H7 (cell line): ENCODE data around the gene OPRPN. TPM values are rescaled to one million over a fixed set of nuclear protein-coding genes. Genes with fewer than 3 reads are reported as not detected.

ENCODE experiments used
- DNase-seq: peaks from one replicate; pipeline ENCODE4 v3.0.0; 2012
- H3K27me3 ChIP-seq: 2 replicates; pipeline ENCODE4 v1.6.0; 2011; ENCODE audit warnings: mild to moderate bottlenecking, low read length; ENCODE audit not compliant: control insufficient read depth, insufficient read depth
- H3K36me3 ChIP-seq: replicated peaks from 2 replicates; pipeline ENCODE4 v1.5.1; 2011; ENCODE audit warnings: low read length; ENCODE audit not compliant: control insufficient read depth, insufficient read depth
- H3K4me3 ChIP-seq: 2 replicates; pipeline ENCODE4 v1.5.1; 2011; ENCODE audit warnings: low read depth, mild to moderate bottlenecking, control low read depth, low read length, moderate library complexity; ENCODE audit not compliant: insufficient read depth
- total RNA-seq: library from RNA; depleted of rRNA; stranded (reverse); fragments of >200 nt; shearing (Covaris generic); gene quantifications from 2 replicates; pipeline ENCODE4 v1.2.3, GENCODE V29; 2014; rRNA removed

Gene OPRPN
- total RNA-seq, 1 experiment from 2014 or later: not detected

DNA sequence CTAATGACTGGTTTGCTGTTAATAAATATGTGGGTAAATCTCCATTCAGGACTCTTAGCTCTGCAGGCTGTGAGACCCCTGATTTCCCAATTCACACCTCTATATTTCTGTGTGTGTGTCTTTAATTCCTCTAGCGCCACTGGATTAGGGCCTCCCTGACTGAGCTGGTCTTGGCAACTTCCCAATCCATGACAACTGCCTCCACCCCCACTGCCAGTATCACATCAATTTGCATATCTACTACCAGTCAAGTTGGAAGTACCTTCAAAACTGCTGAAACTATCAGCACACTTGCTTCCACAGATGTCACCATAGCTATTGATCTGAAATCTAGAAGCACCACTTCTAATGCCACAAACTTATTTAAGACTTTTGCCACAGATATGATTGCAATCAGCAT lies 27.6 kb downstream of the OPRPN start:
- Histone ChIP-seq H3K4me3 (no peak overlapping the region), H3K36me3 (no peaks in the 10 kb centered on the region), H3K27me3 (no peaks in the 10 kb centered on the region)
- no peak for DNase-seq

DNA sequence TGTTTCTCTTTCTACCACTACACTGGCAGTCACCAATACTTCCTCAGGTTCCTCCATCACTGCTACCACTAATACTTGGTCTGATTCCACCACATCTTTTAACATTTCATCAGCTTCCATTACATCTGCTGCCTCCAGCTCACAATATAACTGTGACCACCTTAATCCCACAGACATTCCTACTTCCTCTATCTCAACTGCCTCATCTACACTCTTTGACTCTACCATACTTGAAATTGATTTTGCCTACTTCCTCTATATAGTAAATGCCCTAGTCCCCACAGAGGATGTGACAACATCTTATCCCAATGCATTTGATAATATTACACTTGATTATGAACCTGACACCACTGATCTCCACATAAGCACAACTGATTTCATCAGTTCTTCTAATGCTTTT lies 29.0 kb downstream of the OPRPN start:
- DNase-seq: no peak
- no peaks in the 10 kb centered on the region for H3K27me3 ChIP-seq
- no peaks in the 10 kb centered on the region for H3K36me3 ChIP-seq
- H3K4me3 ChIP-seq: no peak overlapping the region

DNA sequence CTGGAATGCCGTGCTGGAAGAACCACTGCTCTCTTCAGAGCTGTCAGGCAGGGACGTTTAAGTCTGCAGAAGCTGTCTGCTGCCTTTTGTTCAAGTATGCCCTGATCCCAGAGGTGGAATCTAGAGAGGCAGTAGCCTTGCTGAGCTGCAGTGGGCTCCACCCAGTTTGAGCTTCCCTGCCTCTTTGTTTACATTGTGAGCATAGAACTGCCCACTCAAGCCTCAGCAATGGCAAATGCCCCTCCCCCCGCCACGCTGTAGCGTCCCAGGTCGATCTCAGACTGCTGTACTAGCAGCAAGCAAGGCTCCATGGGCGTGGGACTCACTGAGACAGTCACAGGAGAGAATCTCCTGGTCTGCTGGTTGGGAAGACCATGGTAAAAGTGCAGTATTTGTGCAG lies 39.5 kb downstream of the OPRPN start:
- no peaks in the 10 kb centered on the region; the same call in 1 of the 2 replicates for H3K27me3 ChIP-seq
- no peak overlapping the region for H3K4me3 ChIP-seq
- peak; percentile 1 for DNase-seq
- H3K36me3 ChIP-seq: no peaks in the 10 kb centered on the region

DNA sequence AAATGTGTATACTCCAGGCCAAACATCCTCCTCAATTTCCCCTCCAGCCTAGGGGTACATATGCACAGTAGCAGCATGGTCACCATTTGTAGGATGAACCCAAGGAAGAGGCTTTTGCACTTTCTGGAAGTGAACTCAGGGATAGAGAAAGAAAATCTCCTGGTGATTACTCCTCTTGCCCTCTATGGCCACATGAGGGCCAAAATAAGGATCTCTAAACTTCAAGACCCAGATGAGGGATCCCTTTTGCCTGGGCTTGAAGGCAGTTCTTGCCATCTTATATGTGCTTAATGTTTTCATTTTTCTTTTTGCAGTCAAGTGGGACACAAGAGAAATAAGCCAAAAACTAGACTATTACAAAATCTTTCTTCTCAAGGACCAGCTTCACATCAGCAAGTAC lies 44.7 kb downstream of the OPRPN start:
- H3K4me3 ChIP-seq: no peak overlapping the region
- no peaks in the 10 kb centered on the region; the same call in 1 of the 2 replicates for H3K27me3 ChIP-seq
- DNase-seq: no peak
- no peaks in the 10 kb centered on the region for H3K36me3 ChIP-seq

DNA sequence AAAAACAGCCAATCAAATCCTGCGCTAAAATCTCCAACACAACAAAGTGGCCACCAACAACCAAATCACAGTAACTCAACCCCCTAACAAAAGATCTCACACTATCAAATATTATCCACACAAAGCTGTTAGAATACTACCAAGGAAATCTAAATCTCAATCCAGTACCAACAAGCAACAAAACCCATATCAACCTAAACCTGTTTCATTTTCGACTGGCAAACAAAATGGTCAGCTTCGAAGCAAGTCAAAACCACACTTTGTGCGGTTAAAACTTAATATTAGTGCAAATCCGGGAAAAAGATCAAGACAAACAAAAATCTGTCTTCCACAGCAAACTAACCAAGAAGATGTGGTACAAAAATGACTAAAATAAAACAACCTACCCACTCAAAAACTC lies 45.6 kb downstream of the OPRPN start:
- no peaks in the 10 kb centered on the region for H3K36me3 ChIP-seq
- no peaks in the 10 kb centered on the region; the same call in 1 of the 2 replicates for H3K27me3 ChIP-seq
- no peak overlapping the region for H3K4me3 ChIP-seq
- no peak for DNase-seq

DNA sequence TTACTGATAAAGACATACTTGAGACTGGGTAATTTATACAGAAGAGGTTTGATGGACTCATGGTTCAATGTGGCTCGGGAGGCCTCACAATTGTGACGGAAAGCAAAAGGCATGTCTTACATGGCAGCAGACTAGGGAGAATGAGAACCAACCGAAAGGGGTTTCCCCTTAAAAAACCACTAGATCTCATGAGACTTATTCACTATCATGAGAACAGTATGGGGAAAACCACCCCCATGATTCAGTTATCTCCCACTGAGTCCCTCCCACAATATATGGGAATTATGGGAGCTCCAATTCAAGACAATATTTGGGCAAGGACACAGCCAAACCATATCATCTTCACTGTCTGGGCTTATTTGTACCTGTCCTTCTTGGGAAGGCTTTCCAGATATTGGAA lies 51.5 kb downstream of the OPRPN start:
- Histone ChIP-seq H3K36me3 (no peaks in the 10 kb centered on the region), H3K4me3 (no peak overlapping the region), H3K27me3 (no peaks in the 10 kb centered on the region)
- DNase-seq: no peak

DNA sequence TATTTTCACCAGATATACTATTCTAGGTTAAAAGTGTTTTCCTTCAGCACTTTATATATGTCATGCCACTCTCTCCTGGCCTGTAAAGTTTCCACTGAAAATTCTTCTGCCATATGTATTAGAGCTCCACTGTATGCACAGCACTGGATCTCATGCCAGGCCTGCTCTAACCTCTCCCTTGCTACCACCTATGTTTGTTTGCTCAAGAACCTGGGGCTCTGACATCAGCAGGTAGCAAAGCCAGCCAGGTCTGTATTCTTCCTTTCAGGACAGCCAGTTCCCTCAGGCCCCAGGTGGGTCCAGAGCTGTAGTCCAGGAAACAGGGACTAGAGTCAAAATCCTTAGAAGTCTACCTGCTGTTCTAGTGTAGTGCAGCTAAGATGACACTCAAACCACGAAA lies 55.2 kb downstream of the OPRPN start:
- Histone ChIP-seq H3K36me3 (no peaks in the 10 kb centered on the region), H3K4me3 (no peak overlapping the region), H3K27me3 (no peaks in the 10 kb centered on the region)
- DNase-seq: no peak

Other genes starting within 250 kb of the OPRPN start
- gene PRR27, start 243.7 kb upstream of the OPRPN start, total RNA-seq: not detected in 2 replicates
- not detected in 2 replicates for gene ODAM, start 202.2 kb upstream of the OPRPN start, total RNA-seq
- gene FDCSP, start 171.8 kb upstream of the OPRPN start, total RNA-seq: not detected in 2 replicates
- gene CSN3, start 155.3 kb upstream of the OPRPN start, total RNA-seq: not detected in 2 replicates
- gene CABS1, start 63.0 kb upstream of the OPRPN start, total RNA-seq: not detected in 2 replicates
- gene SMR3A, start 37.2 kb upstream of the OPRPN start, total RNA-seq: not detected in 2 replicates
- gene SMR3B, start 14.8 kb upstream of the OPRPN start, total RNA-seq: not detected in 2 replicates
- gene MUC7, start 74.3 kb downstream of the OPRPN start, total RNA-seq: not detected in 2 replicates
- not detected in 2 replicates for gene AMTN, start 120.6 kb downstream of the OPRPN start, total RNA-seq
- not detected in 2 replicates for gene AMBN, start 194.3 kb downstream of the OPRPN start, total RNA-seq
- gene ENAM, start 230.8 kb downstream of the OPRPN start, total RNA-seq: not detected in 2 replicates